NCI-H1694 treated with DMSO at 0.1 percent for 48 hours (cell line): ENCODE data around the gene DNAI1.

Experiments used
- DNase-seq: peaks from one replicate; lab custom pipeline; 2025; lab: John Stamatoyannopoulos, UW

Gene DNAI1

DNA sequence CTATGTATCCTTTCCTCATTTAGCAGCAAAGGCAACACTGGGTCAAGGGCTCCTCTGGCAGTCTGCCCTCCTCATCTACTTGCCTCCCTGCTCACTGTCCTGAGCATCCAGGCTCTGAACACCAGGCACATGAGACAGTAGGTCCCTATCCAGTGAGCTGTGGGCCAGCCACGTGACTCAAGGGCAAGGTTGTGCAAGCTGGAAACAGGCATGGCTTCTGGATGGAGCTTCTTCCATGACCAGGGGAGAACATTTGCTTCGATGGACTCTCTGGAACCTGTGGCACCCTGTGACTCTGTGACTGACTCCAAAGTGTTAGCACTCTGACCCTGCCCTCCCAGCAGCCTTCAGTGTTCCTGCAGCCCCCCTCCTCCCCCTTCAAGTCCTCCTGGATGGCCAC lies 33.0 kb downstream of the DNAI1 start:
- DNase-seq, result no peak

DNA sequence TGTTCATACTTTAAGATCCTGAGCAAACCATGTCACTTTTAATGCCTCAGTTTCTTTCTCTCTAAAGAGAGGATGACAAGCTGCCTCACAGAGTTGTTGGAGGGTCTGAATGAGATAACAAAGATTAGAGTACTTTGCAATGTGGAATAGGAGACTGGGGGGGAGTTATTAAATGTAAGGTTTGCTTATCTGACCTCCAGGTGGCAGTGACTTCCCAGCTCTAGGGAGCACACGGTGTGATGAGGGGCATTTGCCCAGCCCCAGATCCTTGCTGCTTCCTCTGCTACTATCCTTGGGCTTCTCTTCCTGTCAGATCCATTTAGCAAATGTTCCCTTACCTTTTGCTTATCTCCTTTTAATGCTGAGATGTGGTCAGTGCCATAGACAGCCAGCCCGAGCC lies 33.4 kb downstream of the DNAI1 start:
- no peak for DNase-seq

DNA sequence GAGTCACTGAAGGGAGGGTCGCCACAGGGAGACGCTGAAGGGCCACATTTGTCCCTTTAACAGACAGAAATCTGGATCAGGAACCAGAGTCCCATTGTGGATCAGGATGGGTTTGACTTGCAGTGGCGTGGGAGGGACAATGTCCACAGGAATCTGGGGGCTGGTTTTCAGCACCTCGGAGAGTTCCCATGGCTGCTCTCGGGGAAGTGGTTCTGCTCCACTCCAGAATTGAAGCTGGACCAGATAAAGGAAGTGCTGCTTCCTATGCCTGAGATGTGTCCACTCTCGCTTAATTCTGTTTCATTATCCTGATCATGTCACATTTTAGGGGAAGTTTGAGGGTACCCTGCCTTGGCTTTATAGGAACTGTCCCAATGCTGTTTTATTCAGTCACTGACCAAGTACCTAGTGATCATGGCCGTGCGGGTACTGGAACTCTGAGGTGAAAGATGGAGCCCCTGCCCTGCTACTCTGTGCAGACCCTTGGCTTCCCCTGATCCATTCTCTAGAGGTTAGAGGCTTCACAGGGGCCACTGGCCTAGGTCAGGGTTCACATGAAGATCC lies 35.4 kb downstream of the DNAI1 start:
- no peak for DNase-seq

DNA sequence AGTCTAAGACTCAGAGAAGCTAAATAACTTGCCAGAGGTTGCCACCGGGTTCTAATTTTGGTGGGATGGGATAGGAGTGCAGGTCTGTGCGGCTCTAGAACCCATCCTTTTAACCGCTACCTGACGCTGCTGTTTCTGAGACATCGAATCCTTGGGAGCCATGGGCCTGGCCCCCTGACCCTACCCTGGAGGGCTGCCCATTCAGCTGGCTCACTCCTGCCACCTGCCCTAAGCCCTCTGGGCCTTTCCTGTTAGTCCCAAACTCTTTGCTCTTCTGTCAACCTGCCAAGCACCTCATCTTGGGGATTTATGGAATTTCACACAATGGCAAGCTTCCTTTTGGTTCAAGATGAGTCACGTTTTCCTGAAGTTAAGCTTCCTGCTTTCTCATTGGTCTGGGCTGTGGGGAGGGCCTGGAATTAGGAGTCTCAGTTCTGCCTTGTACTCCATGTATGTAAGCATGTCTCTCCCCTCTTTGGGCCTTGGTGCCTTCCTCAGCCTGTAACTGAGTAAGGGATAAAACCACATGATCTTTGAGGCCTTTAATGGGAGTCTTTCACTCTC lies 37.6 kb downstream of the DNAI1 start:
- DNase-seq, result no peak

DNA sequence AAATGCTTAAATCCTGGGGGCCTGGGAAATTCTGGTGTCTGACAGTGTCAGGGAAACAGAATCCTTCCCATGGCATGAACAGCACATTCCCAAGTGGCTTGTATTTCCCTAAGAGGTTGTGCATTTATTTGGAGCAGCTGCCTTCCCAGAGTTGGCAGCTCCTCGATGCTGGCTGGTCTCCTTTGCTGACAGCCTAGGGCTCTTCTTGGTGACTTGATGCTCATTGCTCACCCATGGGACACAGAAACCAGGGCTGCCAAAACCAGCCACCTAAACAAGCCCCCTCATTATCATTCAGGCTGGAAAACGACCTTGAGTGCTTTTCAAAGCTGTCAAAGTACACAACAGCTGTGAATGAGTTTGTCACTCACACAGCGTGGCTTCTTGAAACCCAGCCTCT lies 39.9 kb downstream of the DNAI1 start:
- peak; percentile 31 for DNase-seq

DNA sequence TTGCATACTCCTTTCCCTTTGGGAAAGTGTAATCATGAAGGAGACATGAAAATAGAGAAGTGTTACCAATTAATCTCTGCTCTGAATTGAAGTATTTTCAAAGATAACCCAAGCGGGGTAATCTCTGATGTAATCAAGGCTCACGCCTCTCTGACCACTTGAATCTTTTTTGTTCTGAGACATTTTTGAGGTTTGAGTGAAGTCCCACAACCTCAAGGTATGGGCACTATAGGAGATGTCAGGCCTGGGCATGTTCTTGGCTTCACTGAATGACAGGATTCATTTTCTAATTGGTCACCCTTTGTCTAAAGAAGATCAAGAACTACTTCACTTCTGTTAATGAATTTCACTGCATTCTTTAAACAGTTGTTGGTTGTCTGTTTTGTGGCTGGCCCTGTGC lies 40.5 kb downstream of the DNAI1 start:
- DNase-seq, result no peak

DNA sequence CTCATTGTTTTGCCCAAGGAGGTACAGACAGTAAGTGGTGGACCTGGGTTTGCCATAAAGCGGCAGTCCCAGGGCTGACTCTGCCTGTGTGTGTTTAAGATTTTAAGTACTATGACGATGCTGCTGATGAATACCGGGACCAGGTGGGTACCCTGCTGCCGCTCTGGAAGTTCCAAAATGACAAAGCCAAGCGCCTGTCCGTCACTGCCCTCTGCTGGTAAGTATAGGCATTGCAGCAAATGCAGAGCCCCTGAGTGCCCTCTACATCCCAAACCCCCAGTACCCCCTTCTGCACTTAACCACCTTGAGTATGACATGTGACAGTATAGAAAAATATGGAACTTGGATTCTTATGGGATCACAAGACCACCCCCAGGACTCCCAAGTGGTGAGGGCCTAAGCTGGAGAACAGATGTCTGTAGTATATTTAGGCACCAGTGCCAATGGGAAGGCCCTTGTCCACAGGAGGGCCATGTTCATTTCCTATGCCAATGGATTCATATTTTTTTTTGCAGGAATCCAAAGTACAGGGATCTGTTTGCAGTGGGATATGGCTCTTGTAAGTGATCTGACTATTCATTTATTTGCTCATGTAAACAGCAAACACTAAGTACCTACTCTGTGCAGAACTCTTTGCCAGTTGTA lies 42.1 kb downstream of the DNAI1 start:
- DNase-seq, result peak; percentile 70

DNA sequence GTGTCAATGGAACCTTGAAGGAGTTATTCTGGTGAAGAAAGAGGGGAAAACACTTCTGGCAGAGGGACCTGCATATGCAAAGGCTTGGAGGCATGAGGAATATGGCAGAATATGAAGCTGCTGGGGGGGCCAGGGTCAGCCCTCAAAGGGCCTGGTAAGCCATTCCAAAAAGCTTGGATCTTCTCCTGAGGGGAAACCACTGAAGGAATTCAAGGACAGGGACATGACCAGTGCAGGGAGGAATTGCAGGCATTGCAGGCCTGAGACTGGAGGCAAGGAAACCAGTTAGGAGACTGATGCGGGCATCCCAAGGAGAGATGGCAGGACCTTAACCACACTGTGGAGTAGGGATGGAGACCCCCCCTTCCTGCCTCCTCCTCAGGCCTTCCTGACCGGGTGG lies 42.8 kb downstream of the DNAI1 start:
- DNase-seq, result no peak

DNA sequence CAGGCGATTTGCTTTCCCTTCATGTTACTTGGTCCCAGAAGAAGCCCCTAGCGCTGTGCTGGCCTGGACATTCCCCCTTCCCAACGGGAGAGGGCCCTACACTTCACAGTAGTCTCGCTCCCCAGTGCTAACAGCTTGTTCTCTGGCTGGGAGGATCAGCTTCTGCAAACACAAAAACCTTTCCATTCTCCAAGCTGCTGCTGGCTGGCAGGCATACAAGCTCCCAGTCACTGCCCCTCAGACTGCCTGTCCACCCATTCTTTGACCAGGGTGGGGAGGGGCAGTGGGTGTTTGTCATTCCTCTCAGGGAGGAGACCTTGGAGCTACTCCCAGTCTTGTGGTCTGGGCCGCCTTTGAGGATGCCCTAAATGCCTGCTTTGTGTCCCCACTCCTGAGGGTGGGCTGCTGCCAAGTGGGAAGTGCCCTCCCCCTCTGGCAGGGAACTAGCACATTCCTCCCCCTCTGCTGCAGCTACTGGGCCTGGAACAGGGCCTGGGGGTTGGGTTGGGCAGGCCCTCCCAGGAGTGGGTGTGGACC lies 43.4 kb downstream of the DNAI1 start:
- DNase-seq, result peak; percentile 72

DNA sequence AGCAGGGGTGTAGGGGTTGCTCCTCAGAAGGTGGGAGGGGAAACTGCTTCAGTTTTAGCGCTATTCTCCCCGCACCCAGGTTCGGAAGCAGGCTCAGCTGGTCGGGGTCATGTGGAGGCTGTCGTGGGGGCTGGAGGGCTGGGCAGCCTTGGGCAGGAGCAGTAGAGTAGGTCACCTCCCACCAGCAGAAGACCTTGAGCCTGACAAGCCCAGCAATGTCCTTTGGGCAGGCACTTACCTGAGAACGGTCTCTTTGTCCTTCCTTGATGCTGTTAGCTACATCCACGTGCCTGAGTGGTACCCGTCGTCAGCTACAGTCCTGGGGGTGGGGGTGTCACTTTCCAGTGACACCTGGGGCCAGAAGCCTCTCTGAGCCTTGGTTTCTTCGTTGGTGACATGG lies 43.9 kb downstream of the DNAI1 start:
- no peak for DNase-seq

DNA sequence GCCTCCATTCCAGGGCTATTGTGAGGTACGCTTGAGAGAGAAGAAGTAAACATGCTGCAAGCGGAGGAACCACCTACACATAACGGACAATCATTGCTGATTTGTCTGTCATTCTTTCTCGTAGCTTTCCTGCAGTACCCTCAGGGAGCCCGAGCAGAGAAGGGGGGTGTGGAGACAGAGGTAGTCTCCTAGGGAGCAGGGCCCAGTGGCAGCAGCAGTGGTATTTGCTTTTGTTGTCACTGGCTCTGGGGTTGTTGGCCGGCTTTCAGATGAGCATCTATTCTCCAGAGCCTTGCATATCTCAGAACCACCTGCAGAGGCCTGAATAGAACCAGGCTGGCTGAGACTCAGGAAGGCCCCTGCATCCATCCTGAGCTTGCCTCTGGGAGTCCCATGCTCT lies 44.3 kb downstream of the DNAI1 start:
- DNase-seq, result no peak

DNA sequence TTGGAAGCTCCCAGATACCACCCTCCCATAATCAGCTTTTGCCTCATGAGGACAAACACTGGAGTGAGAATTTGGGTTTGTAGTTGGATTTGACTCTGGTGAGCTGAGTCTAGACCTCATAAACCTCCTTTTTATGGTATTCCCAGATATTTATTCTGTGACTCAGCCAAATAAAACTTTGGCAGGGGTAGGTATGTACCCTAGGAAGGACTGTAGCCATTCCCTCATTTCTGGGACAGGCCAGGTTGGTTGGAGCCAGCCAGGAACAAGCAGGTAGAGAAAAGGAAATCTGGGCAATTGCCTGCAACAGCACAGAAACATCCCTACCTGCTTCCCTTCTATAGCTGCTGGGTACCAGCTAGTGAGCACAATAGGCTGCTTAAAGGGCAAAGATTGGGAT lies 44.8 kb downstream of the DNAI1 start:
- DNase-seq, result no peak

DNA sequence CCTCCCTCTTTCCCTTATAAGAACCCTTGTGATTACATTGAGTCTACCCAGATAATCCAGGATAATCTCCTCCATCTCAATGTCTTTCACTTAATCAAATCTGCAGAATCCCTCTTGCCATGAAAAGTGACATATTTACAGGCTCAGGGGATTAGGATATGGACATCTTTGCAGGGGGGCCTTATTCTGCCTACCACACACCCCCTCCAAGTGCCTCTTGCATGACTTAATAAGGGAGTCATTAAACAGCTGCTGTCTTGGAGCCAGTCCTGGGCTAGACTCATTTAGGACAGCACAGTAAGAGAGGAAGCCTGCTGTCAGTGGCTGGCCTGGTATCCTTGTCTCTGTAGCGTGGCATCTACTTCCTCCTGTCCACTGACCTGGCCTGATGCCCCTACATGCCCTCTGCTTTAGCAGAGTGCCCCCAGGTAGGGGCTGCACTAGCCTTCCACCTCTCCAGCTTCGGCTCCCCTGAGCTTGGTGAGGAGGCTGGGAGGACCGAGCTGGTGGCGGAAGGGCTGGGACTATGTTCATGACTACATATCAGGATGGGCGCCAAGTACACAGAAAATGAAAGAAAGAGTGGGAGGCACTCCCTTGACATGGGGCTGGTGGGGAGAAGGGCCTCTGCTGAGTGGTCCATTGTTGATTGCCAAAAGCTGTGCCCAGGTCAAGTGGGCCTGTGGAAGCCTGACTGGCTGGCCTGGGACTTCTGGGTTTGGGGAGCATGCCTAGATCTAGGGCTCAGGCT lies 46.9 kb downstream of the DNAI1 start:
- no peak for DNase-seq

DNA sequence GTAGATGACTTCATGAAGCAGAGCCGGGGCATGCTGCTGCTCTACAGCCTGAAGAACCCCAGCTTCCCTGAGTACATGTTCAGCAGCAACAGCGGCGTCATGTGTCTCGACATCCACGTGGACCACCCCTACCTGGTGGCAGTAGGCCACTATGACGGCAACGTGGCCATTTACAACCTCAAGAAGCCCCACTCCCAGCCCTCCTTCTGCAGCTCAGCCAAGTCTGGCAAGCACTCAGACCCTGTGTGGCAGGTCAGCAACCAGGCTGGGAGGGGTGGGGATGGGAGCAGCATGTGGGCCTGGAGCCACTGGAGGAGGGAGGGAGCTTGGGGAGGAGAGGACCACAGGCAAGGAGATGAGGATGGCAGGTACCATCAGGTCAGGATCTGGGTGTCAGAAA lies 48.0 kb downstream of the DNAI1 start:
- DNase-seq, result no peak

DNA sequence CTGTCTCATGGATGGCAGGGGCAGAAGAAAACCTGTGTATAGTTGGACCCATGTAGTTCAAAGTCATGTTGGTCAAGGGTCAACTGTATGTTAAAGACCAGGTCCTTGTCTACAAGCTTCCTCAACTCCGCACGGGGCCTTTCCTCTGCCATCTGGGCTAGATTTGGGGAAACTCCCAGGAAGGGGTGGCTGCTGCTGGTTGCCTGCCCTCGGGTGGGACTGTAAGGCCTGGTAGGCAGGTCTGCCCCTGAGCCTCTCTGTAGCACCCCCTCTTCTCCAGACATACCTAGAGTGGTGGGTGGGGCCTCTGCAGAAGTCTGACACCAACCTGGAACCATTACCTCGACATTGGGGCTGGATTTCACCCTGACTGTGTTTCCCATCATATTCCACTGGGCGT lies 49.0 kb downstream of the DNAI1 start:
- no peak for DNase-seq

DNA sequence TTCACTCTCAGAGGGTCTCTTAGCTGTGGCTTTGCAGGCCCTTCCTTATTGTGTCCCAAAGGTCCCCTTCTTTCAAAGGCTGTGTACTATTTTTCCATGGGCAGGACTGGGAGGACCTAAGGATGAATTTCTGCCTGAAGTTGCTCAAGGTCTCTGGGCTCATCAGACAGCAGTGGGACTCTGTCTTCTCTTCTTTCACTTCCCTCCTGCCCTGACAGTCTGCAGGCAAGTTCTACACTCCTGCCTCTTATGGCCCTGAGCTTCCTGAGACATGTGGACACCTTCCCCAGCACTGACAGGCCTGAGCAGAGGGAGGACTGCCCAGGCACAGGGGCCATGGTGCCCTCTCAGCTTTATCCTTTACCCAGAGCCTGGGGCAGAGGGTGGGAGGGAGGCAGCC lies 49.4 kb downstream of the DNAI1 start:
- DNase-seq, result no peak

DNA sequence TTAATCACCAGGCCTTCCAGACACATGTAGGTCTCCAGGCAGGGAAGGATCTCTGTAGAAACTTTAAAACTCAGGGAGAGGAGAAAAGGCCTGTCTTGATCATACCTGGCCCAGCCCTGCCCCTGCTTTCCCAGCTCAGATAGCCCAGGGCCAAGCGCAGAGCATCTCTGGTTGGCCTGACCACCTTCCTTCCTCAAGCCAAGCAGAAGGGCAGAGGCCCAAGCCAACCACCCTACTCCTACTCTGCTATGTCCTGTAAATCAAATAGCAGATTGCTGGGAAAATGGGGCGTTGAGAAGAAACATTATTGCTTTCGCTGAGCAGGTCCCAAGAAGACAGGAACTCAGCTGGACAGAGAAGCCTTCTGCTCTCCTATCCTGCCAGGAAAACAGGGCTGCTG lies 49.9 kb downstream of the DNAI1 start:
- no peak for DNase-seq

DNA sequence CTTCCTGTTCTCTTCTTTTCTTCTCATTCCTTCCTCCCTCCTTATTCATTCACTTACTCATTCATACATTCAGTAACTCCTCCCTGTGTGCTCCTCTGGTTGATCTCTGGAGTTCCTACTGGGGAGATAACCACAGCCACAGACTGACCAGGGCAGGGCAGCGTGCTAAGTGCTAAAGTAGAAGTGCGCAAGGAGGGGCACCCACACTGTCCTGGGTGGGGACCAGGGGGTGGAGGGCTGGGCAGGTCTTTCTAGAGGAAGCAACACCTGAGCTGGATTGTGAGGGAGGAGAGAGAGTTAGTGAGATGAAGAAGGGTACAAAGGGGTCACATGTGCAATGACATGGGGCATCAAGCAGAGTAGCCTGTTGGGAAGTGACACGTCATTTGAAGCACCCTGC lies 50.3 kb downstream of the DNAI1 start:
- no peak for DNase-seq

DNA sequence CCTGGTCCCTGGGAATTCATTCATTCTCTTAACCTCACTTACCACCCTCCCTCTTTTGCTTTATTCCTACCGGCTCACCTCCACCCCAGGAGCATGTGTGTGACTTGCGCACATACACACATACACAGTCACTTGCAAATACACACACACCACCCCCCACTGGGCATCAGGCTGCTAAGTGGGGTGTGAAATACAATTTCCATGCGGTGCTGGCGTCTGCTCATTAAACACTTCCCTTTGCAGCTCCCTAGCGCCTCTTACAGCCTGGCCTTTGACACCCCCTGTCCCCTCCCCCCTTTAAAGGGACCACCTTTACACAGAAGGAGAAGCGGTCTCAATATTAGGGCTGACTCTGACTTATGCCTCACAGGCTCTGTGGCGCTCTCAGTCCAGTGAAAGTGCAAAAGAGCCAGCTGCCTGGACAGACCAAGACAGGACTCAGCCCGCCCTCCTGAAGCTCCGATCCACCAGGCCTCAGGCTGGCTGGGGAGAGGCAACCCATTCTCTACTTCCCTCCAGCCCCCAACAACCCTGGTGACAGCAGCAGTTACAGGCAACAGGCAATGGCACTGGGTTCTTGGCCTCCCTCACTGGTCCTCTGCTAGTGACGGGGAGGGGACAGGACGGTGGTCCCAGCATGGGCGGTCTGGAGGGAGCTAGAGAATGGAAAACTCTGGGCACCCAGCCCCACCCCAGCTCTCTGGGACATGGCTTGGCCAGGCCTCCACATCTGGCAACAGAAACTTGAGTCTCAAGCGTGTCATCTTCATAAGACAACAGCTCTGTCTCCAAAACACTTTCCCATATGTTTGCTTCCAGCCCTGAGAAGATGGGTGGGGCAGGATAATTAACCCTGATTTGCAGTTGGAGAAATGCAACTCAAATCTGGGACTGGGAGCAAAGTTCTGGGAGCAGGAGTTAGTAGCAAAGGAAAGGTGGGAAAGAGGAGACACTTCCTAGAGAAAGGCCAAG lies 52.2 kb downstream of the DNAI1 start:
- DNase-seq, result peak; percentile 72

DNA sequence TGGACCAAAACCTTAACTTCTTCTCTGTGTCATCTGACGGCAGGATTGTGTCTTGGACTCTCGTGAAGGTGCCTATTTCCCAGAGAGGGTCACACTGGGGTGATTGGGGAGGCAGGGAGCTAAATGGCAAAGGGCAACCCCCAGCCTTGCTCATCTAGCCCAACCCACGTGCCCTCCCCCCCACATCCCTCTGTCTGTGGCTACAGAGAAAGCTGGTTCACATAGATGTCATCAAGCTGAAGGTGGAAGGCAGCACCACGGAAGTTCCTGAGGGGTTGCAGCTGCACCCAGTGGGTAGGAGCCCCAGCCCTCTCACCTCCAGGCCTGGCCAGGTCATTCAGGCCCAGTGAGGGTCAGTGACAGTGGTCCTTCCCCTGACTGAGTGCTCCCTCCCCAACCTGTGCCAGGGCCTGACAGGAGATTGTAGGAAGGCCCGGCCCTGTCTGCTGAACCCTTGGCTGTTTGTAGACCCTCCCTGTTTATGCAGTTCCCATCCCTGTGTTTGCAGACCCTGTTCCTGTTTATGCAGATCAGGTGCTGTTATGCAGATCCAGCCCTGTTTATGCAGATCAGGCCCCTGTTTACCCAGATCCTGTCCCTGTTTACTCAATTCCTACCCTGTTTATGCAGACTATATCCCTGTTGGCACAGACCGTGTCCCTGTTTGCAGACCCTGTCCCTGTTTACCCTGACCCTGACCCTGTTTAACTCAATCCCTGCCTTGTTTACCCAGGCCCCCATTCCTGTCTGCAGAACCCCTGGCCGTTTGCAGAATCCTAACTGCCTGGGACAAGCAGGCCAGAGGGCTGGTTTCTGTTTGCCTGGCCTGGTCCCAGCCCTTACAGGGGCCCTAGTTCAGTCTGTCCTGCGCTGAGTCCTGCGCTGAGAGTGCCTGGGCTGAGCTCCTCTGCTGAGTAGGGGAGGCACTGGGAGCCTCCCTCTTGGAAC lies 53.8 kb downstream of the DNAI1 start:
- no peak for DNase-seq
